Panc1 (cell line): Measurements from ENCODE around the gene WDR70. TPM values are rescaled to one million over a fixed set of nuclear protein-coding genes. Genes with fewer than 3 reads are reported as not detected.

Source experiments
- ATAC-seq: fragments of 200-7000 bp; cut with Tn5 transposase; 2 replicates; pipeline ENCODE4 v1.9.1; 2020; ENCODE audit warnings: mild to moderate bottlenecking, moderate library complexity
- BruUV-seq: library from RNA; stranded (reverse); fragments of 400-500 nt; replicated peaks from 2 replicates; lab custom pipeline; 2021; lab: Mats Ljungman, UMichigan
- CTCF ChIA-PET: fragments of 300-600 bp; sonication (Branson Sonifier 250); formaldehyde crosslinking; loops from one replicate; lab custom pipeline; 2022; ENCODE audit warnings: antibody characterized with exemption; lab: Charles Lee
- POLR2A ChIA-PET: fragments of 300-600 bp; sonication (Branson Sonifier 250); formaldehyde crosslinking; loops from one replicate; lab custom pipeline; 2022; ENCODE audit warnings: antibody characterized with exemption; lab: Charles Lee
- DNase-seq: peaks from one replicate; pipeline ENCODE4 v3.0.0-alpha.2; 2010; ENCODE audit warnings: low read depth, low spot score
- H3K27ac ChIP-seq: 2 replicates; pipeline ENCODE4 v1.5.1; 2011; ENCODE audit warnings: mild to moderate bottlenecking, low read length, inconsistent platforms
- H3K27me3 ChIP-seq: fragments of 200-500 bp; sonication (Bioruptor generic); 2 replicates; pipeline ENCODE4 v1.6.0; 2014; ENCODE audit warnings: low read length, inconsistent platforms; ENCODE audit not compliant: control insufficient read depth, insufficient read depth
- H3K36me3 ChIP-seq: fragments of 200-500 bp; sonication (Bioruptor generic); 2 replicates; pipeline ENCODE4 v1.5.1; 2014; ENCODE audit warnings: inconsistent platforms, mild to moderate bottlenecking, low read length, moderate library complexity; ENCODE audit not compliant: control insufficient read depth, insufficient read depth
- H3K4me1 ChIP-seq: 2 replicates; pipeline ENCODE4 v1.5.1; 2011; ENCODE audit warnings: inconsistent platforms, mild to moderate bottlenecking, low read length, moderate library complexity; ENCODE audit not compliant: control insufficient read depth, insufficient read depth
- H3K4me3 ChIP-seq, 2 experiments: 2 replicates each; pipeline ENCODE4 v1.5.1; 2011 to 2012; ENCODE audit warnings: low read depth in 2 of 2, low read length in 2 of 2, mild to moderate bottlenecking in 2 of 2, inconsistent platforms in 1 of 2, moderate library complexity in 1 of 2
- H3K9me3 ChIP-seq: fragments of 200-500 bp; sonication (Bioruptor generic); 2 replicates; pipeline ENCODE4 v1.5.1; 2014; ENCODE audit warnings: low read depth, mild to moderate bottlenecking, inconsistent platforms, low read length, moderate library complexity; ENCODE audit not compliant: control insufficient read depth, insufficient read depth
- CTCF ChIP-seq: fragments of 450-650 bp; IDR thresholded peaks from 2 replicates; pipeline ENCODE4 v1.5.1; 2017; ENCODE audit warnings: mild to moderate bottlenecking
- POLR2AphosphoS5 ChIP-seq: IDR thresholded peaks from 2 replicates; pipeline ENCODE4 v1.6.1; 2012; ENCODE audit warnings: mild to moderate bottlenecking, low read depth, low read length, moderate library complexity
- REST ChIP-seq, 2 experiments: IDR thresholded peaks; 2 replicates each; pipeline ENCODE4 v1.6.1; 2011 to 2012; ENCODE audit warnings: low read depth in 2 of 2, control low read depth in 1 of 2, low read length in 1 of 2, mild to moderate bottlenecking in 1 of 2, moderate library complexity in 1 of 2; ENCODE audit not compliant: insufficient read depth in 1 of 2
- SIN3A ChIP-seq: IDR thresholded peaks from 2 replicates; pipeline ENCODE4 v1.6.1; 2012; ENCODE audit warnings: low read depth, mild to moderate bottlenecking, low read length, moderate library complexity, borderline replicate concordance; ENCODE audit not compliant: insufficient read depth
- TCF7L2 ChIP-seq: IDR thresholded peaks from 2 replicates; pipeline ENCODE4 v1.6.1; 2011; ENCODE audit warnings: mild to moderate bottlenecking, low read depth, low read length, inconsistent platforms
- in situ Hi-C: cut with HindIII; loops from 2 replicates; pipeline ENCODE4 v1.10.0; 2016; ENCODE audit warnings: low sequenced_read_pairs, low pct_unique_long_range_greater_than_20kb
- intact Hi-C: fragments of 100-400 bp; cut with micrococcal nuclease; formaldehyde crosslinking; loops from one replicate; pipeline ENCODE4 v1.10.0; 2022; ENCODE audit not compliant: unreplicated experiment
- total RNA-seq: library from RNA; stranded (reverse); gene quantifications from one replicate; pipeline ENCODE4 v1.2.1, GENCODE V29; 2021; ENCODE audit not compliant: unreplicated experiment

WDR70 gene
- total RNA-seq, 1 experiment from 2014 or later, result 29.5 TPM

- Histone ChIP-seq H3K9me3 (no peaks in the 10 kb centered on the region), H3K4me3 (no peak overlapping the region), H3K4me1 (peaks cover 7% of the 10 kb centered on the region; the same call in 1 of the 2 replicates), H3K27me3 (no peaks in the 10 kb centered on the region), H3K36me3 (no peaks in the 10 kb centered on the region), H3K27ac (no peak overlapping the region)
- CTCF ChIA-PET, result no interaction called here
- intact Hi-C loops (no loop called here), in situ Hi-C loops (no loop called here)
- POLR2A ChIA-PET, result interaction anchor here (0.6 kb wide), 1 partner anchor 385 kb away, joined by 8 read pairs; no protein-coding TSS in a partner anchor
- TF ChIP-seq REST (IDR thresholded peaks at IDR 0.05; ENCODE audit: insufficient read depth in 1 of 2, low read depth in 2 of 2, low read length in 1 of 2), result no peak
- no peak for TF ChIP-seq POLR2AphosphoS5
- no peak for TF ChIP-seq TCF7L2
- TF ChIP-seq CTCF, result no peak
- no peak for TF ChIP-seq SIN3A
- no TSS peak for BruUV-seq
- DNase-seq, result peak; percentile 84
- ATAC-seq, result peak; percentile 90
These were observed 338.7 kb downstream of the WDR70 start for GRCh38 chr5:37717613-37718431.

GRCh38 chr5:37720550-37720952 is 341.4 kb downstream of the WDR70 start:
- no peaks in the 10 kb centered on the region for H3K27me3 ChIP-seq
- H3K9me3 ChIP-seq, result no peaks in the 10 kb centered on the region
- ATAC-seq (no peak), DNase-seq (no peak)
- CTCF ChIA-PET, result no interaction called here
- intact Hi-C loops, result no loop called here
- H3K4me1 ChIP-seq, result peaks cover 7% of the 10 kb centered on the region; the same call in 1 of the 2 replicates
- H3K36me3 ChIP-seq, result no peaks in the 10 kb centered on the region
- POLR2A ChIA-PET, result no interaction called here
- TF ChIP-seq SIN3A, result no peak
- TF ChIP-seq CTCF, result no peak
- no peak for TF ChIP-seq POLR2AphosphoS5
- TF ChIP-seq TCF7L2, result no peak
- no peak for TF ChIP-seq REST (IDR thresholded peaks at IDR 0.05; ENCODE audit: insufficient read depth in 1 of 2, low read depth in 2 of 2, low read length in 1 of 2)
- H3K4me3 ChIP-seq, result no peak overlapping the region
- no peak overlapping the region for H3K27ac ChIP-seq
- no TSS peak for BruUV-seq
- in situ Hi-C loops, result no loop called here
